Measurements from ENCODE around the gene IKZF4.

- TF ChIP-seq CTCF (IDR thresholded peaks at IDR 0.05) (peak; percentile 76), ZFX (IDR thresholded peaks at IDR 0.05; ENCODE audit: borderline replicate concordance) (no peak)
Observed at GRCh38 chr12:56029666-56030293, 8.9 kb downstream of the IKZF4 start.
